Natural killer cell (primary cell): ENCODE results near the gene HIBADH. TPM values are rescaled to one million over a fixed set of nuclear protein-coding genes. Genes with fewer than 3 reads are reported as not detected.

ENCODE experiments used
- ATAC-seq, 3 donors: fragments of 150-1000 bp in 2 of 3; fragments of 200-7000 bp in 1 of 3; cut with Tn5 transposase; 1 replicate in 1 of 3; 2 replicates in 2 of 3; pipeline ENCODE4 v1.10.0; 2021; ENCODE audit warnings: mild to moderate bottlenecking in 2 of 3, moderate library complexity in 2 of 3
- DNase-seq, 2 donors: peaks; one replicate each; pipeline versions ENCODE4 v3.0.0 to v3.0.0-alpha.2; 2013 to 2021; ENCODE audit warnings: mixed read lengths in 1 of 2
- H3K27ac ChIP-seq: one replicate; pipeline ENCODE4 v1.5.1; 2013; ENCODE audit warnings: mild to moderate bottlenecking, low read length
- H3K27me3 ChIP-seq: one replicate; pipeline ENCODE4 v1.6.1; 2013; ENCODE audit warnings: low read length; ENCODE audit not compliant: control insufficient read depth, insufficient read depth
- H3K36me3 ChIP-seq: one replicate; pipeline ENCODE4 v1.6.1; 2013; ENCODE audit warnings: low read length; ENCODE audit not compliant: control insufficient read depth, insufficient read depth
- H3K4me1 ChIP-seq: one replicate; pipeline ENCODE4 v1.6.1; 2013; ENCODE audit warnings: low read length; ENCODE audit not compliant: control insufficient read depth, insufficient read depth
- H3K4me3 ChIP-seq: one replicate; pipeline ENCODE4 v1.5.1; 2013; ENCODE audit warnings: low read length
- H3K9me3 ChIP-seq: one replicate; pipeline ENCODE4 v1.6.1; 2013; ENCODE audit warnings: low read length; ENCODE audit not compliant: control insufficient read depth, insufficient read depth
- H3K27ac Mint-ChIP-seq, 2 donors: one replicate each; pipeline ENCODE4 v1.8.0; 2022; ENCODE audit warnings: mild to moderate bottlenecking in 2 of 2, mixed read lengths in 2 of 2, moderate library complexity in 1 of 2
- H3K27me3 Mint-ChIP-seq, 2 donors: one replicate each; pipeline ENCODE4 v1.8.0; 2022; ENCODE audit warnings: low read depth in 2 of 2, mixed read lengths in 2 of 2
- H3K36me3 Mint-ChIP-seq: one replicate; pipeline ENCODE4 v1.8.0; 2022; ENCODE audit warnings: mixed read lengths
- H3K4me1 Mint-ChIP-seq, 2 donors: one replicate each; pipeline ENCODE4 v1.8.0; 2022; ENCODE audit warnings: mixed read lengths in 2 of 2
- H3K4me3 Mint-ChIP-seq: one replicate; pipeline ENCODE4 v1.8.0; 2022; ENCODE audit warnings: mild to moderate bottlenecking, moderate library complexity, mixed read lengths
- H3K9me3 Mint-ChIP-seq, 2 donors: one replicate each; pipeline ENCODE4 v1.8.0; 2022; ENCODE audit warnings: mixed read lengths in 2 of 2
- WGBS: methylation state at CpG from one replicate; pipeline ENCODE4 v1.1.7; 2013; ENCODE audit warnings: missing lambda C conversion rate; ENCODE audit not compliant: insufficient coverage; 5-methylcytosine and 5-hydroxymethylcytosine counted together
- intact Hi-C: fragments of 100-400 bp; cut with micrococcal nuclease; formaldehyde crosslinking; loops from one replicate; pipeline ENCODE4 v1.14.2; 2022
- total RNA-seq, 4 donors: library from RNA; stranded (reverse); fragments of 120-200 nt in 1 of 4; gene quantifications; one replicate each; pipeline versions ENCODE4 v1.2.3 to v1.2.4, GENCODE V29; 2013 to 2022
- TF ChIP-seq, protein P1 (sequence below): fragments of 200-600 bp; IDR thresholded peaks from one replicate; pipeline ENCODE4 v1.8.0; 2022; ENCODE audit warnings: antibody characterized with exemption

The HIBADH gene
- total RNA-seq, 3 donors from 2014 or later (not counting 1 experiment from before 2014, with no cell fraction given), result 8.0 to 9.9 (median 8.1) TPM

- no peak overlapping the region for H3K4me3 ChIP-seq
- intact Hi-C loops, result no loop called here
- Mint-ChIP-seq H3K27ac (no peak overlapping the region), H3K4me1 (no peaks in the 10 kb centered on the region), H3K9me3 (no peaks in the 10 kb centered on the region), H3K36me3 (no peaks in the 10 kb centered on the region), H3K27me3 (no peaks in the 10 kb centered on the region), H3K4me3 (no peak overlapping the region)
- no peaks in the 10 kb centered on the region for H3K36me3 ChIP-seq
- H3K27me3 ChIP-seq, result no peaks in the 10 kb centered on the region
- H3K9me3 ChIP-seq, result no peaks in the 10 kb centered on the region
- DNase-seq, result no peak
- ATAC-seq, result no peak
- H3K4me1 ChIP-seq, result no peaks in the 10 kb centered on the region
- TF ChIP-seq, protein P1, sequence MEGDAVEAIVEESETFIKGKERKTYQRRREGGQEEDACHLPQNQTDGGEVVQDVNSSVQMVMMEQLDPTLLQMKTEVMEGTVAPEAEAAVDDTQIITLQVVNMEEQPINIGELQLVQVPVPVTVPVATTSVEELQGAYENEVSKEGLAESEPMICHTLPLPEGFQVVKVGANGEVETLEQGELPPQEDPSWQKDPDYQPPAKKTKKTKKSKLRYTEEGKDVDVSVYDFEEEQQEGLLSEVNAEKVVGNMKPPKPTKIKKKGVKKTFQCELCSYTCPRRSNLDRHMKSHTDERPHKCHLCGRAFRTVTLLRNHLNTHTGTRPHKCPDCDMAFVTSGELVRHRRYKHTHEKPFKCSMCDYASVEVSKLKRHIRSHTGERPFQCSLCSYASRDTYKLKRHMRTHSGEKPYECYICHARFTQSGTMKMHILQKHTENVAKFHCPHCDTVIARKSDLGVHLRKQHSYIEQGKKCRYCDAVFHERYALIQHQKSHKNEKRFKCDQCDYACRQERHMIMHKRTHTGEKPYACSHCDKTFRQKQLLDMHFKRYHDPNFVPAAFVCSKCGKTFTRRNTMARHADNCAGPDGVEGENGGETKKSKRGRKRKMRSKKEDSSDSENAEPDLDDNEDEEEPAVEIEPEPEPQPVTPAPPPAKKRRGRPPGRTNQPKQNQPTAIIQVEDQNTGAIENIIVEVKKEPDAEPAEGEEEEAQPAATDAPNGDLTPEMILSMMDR, result no peak
- no CpG with 5 or more reads among the region's 2 CpGs for WGBS
- no peak overlapping the region for H3K27ac ChIP-seq
These were observed 61.5 kb downstream of the HIBADH start for GRCh38 chr7:27601217-27601616.

DNA sequence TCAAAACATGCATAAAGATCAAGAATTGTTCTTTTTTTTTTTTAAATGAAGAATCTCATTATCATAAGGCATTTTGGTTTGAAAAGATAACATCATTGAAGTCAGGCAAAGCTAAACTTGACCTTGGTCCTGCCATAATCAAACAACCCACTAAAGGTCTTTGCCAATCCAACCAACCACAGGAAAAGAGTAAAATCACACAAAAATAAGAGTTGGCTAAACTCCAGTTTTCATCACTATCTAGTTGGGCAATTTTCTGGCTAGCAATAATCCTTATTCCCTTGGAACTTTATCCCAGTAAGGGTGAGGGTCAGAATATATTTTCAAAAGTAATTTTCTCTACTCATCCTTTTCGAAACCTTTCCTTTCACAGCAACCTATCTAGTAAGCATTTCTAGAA is 62.4 kb downstream of the HIBADH start:
- no peaks in the 10 kb centered on the region for H3K36me3 Mint-ChIP-seq
- H3K27me3 ChIP-seq, result no peaks in the 10 kb centered on the region
- no peak overlapping the region for H3K27ac ChIP-seq
- H3K36me3 ChIP-seq, result no peaks in the 10 kb centered on the region
- no peaks in the 10 kb centered on the region for H3K4me1 ChIP-seq
- H3K4me3 ChIP-seq, result no peak overlapping the region
- WGBS, result no CpG with 5 or more reads among the region's 1 CpG
- no peaks in the 10 kb centered on the region for H3K9me3 ChIP-seq
- H3K4me1 Mint-ChIP-seq, result no peaks in the 10 kb centered on the region
- no peak for DNase-seq
- no peak overlapping the region for H3K4me3 Mint-ChIP-seq
- no peak overlapping the region for H3K27ac Mint-ChIP-seq
- intact Hi-C loops, result no loop called here
- H3K9me3 Mint-ChIP-seq, result no peaks in the 10 kb centered on the region
- H3K27me3 Mint-ChIP-seq, result no peaks in the 10 kb centered on the region
- ATAC-seq, result no peak
- TF ChIP-seq, protein P1, result no peak

DNA sequence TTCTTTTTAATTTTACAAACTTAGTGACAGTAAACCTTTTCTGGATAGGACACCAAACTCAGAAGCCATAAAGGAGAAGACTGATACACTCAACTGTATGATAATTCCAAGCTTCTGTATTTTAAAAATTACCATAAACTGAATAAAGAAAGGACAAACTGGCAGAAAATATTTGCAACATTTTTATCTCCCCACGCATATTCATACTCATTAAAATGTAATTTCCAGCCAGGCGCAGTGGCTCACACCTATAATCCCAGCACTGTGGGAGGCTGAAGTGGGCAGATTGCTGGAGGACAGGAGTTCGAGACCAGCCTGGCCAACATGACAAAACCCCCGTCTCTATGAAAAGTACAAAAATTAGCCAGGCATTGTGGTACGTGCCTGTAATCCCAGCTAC is 67.7 kb downstream of the HIBADH start:
- no peak for DNase-seq
- TF ChIP-seq, protein P1, result no peak
- Mint-ChIP-seq H3K36me3 (no peaks in the 10 kb centered on the region), H3K27ac (no peak overlapping the region), H3K9me3 (no peaks in the 10 kb centered on the region), H3K4me1 (no peaks in the 10 kb centered on the region), H3K4me3 (no peak overlapping the region), H3K27me3 (no peaks in the 10 kb centered on the region)
- no peaks in the 10 kb centered on the region for H3K36me3 ChIP-seq
- H3K4me3 ChIP-seq, result no peak overlapping the region
- H3K27ac ChIP-seq, result no peak overlapping the region
- intact Hi-C loops, result no loop called here
- no peaks in the 10 kb centered on the region for H3K9me3 ChIP-seq
- 89% methylated on average over 4 of the region's 5 CpGs for WGBS
- H3K4me1 ChIP-seq, result no peaks in the 10 kb centered on the region
- no peaks in the 10 kb centered on the region for H3K27me3 ChIP-seq
- no peak for ATAC-seq

- H3K4me1 Mint-ChIP-seq, result no peaks in the 10 kb centered on the region
- intact Hi-C loops, result no loop called here
- H3K4me1 ChIP-seq, result no peaks in the 10 kb centered on the region
- no peaks in the 10 kb centered on the region for H3K9me3 ChIP-seq
- H3K4me3 Mint-ChIP-seq, result no peak overlapping the region
- no peaks in the 10 kb centered on the region for H3K36me3 Mint-ChIP-seq
- TF ChIP-seq, protein P1, result no peak
- H3K27me3 Mint-ChIP-seq, result no peaks in the 10 kb centered on the region
- H3K36me3 ChIP-seq, result no peaks in the 10 kb centered on the region
- ATAC-seq, result no peak
- 100% methylated on average over 2 of the region's 2 CpGs for WGBS
- H3K4me3 ChIP-seq, result no peak overlapping the region
- H3K9me3 Mint-ChIP-seq, result no peaks in the 10 kb centered on the region
- H3K27ac ChIP-seq, result no peak overlapping the region
- no peaks in the 10 kb centered on the region for H3K27me3 ChIP-seq
- H3K27ac Mint-ChIP-seq, result no peak overlapping the region
- DNase-seq, result no peak
These were observed 69.5 kb downstream of the HIBADH start for GRCh38 chr7:27593226-27593625.
